Measurements from ENCODE around the gene FAM219B.
"Not testable (repeated sequence)": the region's sequence is repeated elsewhere in the genome, so short reads cannot be mapped to it uniquely, and the experiment has no call there.

Gene FAM219B

GRCh38 chr15:74937272-74937589 lies 30.6 kb upstream of the FAM219B start:
- H3K4me3 ChIP-seq: peak overlapping the region; percentile 99
- H3K9ac ChIP-seq (ENCODE audit: insufficient read length): peak overlapping the region; percentile 96
- DNase-seq (ENCODE audit: low read depth, low spot score): no peak
- no peak for TF ChIP-seq EZH2 (IDR thresholded peaks at IDR 0.05)
- no peak for TF ChIP-seq FOXP2 (optimal IDR thresholded peaks at IDR 0.05; ENCODE audit: control extremely low read depth, extremely low read length, insufficient read depth)
- TF ChIP-seq POLR2AphosphoS5 (IDR thresholded peaks at IDR 0.05; ENCODE audit: borderline replicate concordance, low read depth, low read length): no peak
- H3K9me3 ChIP-seq (ENCODE audit: low read depth, low read length): no peaks in the 10 kb centered on the region
- peak overlapping the region; percentile 67 for H3K27ac ChIP-seq
- no peaks in the 10 kb centered on the region; the same call in 1 of the 2 replicates for H3K36me3 ChIP-seq (ENCODE audit: insufficient read depth, low read length)

- not testable (repeated sequence) for H3K9me3 ChIP-seq (ENCODE audit: low read depth, low read length); DNase-seq (ENCODE audit: low read depth, low spot score); H3K9ac ChIP-seq (ENCODE audit: insufficient read length); H3K4me3 ChIP-seq; H3K27ac ChIP-seq
- peaks cover 12% of the 10 kb centered on the region; the same call in 1 of the 2 replicates for H3K36me3 ChIP-seq (ENCODE audit: insufficient read depth, low read length)
Measured at GRCh38 chr15:74935193-74935592, 28.5 kb upstream of the FAM219B start.

GRCh38 chr15:74933573-74933972 lies 26.9 kb upstream of the FAM219B start:
- Histone ChIP-seq H3K4me3 (no peak overlapping the region), H3K9ac (ENCODE audit: insufficient read length) (no peak overlapping the region), H3K9me3 (ENCODE audit: low read depth, low read length) (no peaks in the 10 kb centered on the region), H3K27ac (peak overlapping the region; percentile 23; the same call in 1 of the 2 replicates), H3K36me3 (ENCODE audit: insufficient read depth, low read length) (peaks cover 25% of the 10 kb centered on the region)
- TF ChIP-seq EZH2 (IDR thresholded peaks at IDR 0.05) (no peak), POLR2AphosphoS5 (IDR thresholded peaks at IDR 0.05; ENCODE audit: borderline replicate concordance, low read depth, low read length) (no peak), FOXP2 (optimal IDR thresholded peaks at IDR 0.05; ENCODE audit: control extremely low read depth, extremely low read length, insufficient read depth) (no peak)
- no peak for DNase-seq (ENCODE audit: low read depth, low spot score)

- Histone ChIP-seq H3K36me3 (ENCODE audit: insufficient read depth, low read length) (peaks cover 57% of the 10 kb centered on the region), H3K9ac (ENCODE audit: insufficient read length) (no peak overlapping the region), H3K9me3 (ENCODE audit: low read depth, low read length) (no peaks in the 10 kb centered on the region), H3K4me3 (no peak overlapping the region), H3K27ac (no peak overlapping the region)
- no peak for DNase-seq (ENCODE audit: low read depth, low spot score)
- TF ChIP-seq POLR2AphosphoS5 (IDR thresholded peaks at IDR 0.05; ENCODE audit: borderline replicate concordance, low read depth, low read length) (no peak), EZH2 (IDR thresholded peaks at IDR 0.05) (no peak), FOXP2 (optimal IDR thresholded peaks at IDR 0.05; ENCODE audit: control extremely low read depth, extremely low read length, insufficient read depth) (no peak)
Measured at GRCh38 chr15:74928771-74929198, 22.1 kb upstream of the FAM219B start.

- Histone ChIP-seq H3K27ac (no peak overlapping the region), H3K9ac (ENCODE audit: insufficient read length) (no peak overlapping the region), H3K9me3 (ENCODE audit: low read depth, low read length) (no peaks in the 10 kb centered on the region), H3K4me3 (no peak overlapping the region), H3K36me3 (ENCODE audit: insufficient read depth, low read length) (peaks cover 81% of the 10 kb centered on the region)
- TF ChIP-seq FOXP2 (optimal IDR thresholded peaks at IDR 0.05; ENCODE audit: control extremely low read depth, extremely low read length, insufficient read depth) (no peak), POLR2AphosphoS5 (IDR thresholded peaks at IDR 0.05; ENCODE audit: borderline replicate concordance, low read depth, low read length) (no peak), EZH2 (IDR thresholded peaks at IDR 0.05) (no peak)
- DNase-seq (ENCODE audit: low read depth, low spot score): peak; percentile 30
Measured at GRCh38 chr15:74924525-74924924, 17.9 kb upstream of the FAM219B start.

- Histone ChIP-seq H3K4me3 (no peak overlapping the region), H3K27ac (no peak overlapping the region), H3K9me3 (ENCODE audit: low read depth, low read length) (no peaks in the 10 kb centered on the region), H3K9ac (ENCODE audit: insufficient read length) (no peak overlapping the region), H3K36me3 (ENCODE audit: insufficient read depth, low read length) (peaks cover 83% of the 10 kb centered on the region)
- TF ChIP-seq FOXP2 (optimal IDR thresholded peaks at IDR 0.05; ENCODE audit: control extremely low read depth, extremely low read length, insufficient read depth) (no peak), EZH2 (IDR thresholded peaks at IDR 0.05) (no peak), POLR2AphosphoS5 (IDR thresholded peaks at IDR 0.05; ENCODE audit: borderline replicate concordance, low read depth, low read length) (no peak)
- DNase-seq (ENCODE audit: low read depth, low spot score): no peak
Measured at GRCh38 chr15:74920456-74920855, 13.8 kb upstream of the FAM219B start.

- H3K36me3 ChIP-seq (ENCODE audit: insufficient read depth, low read length): peaks cover 80% of the 10 kb centered on the region
- no peak for DNase-seq (ENCODE audit: low read depth, low spot score)
- H3K9me3 ChIP-seq (ENCODE audit: low read depth, low read length): no peaks in the 10 kb centered on the region
- H3K9ac ChIP-seq (ENCODE audit: insufficient read length): no peak overlapping the region
- H3K27ac ChIP-seq: no peak overlapping the region
- no peak overlapping the region for H3K4me3 ChIP-seq
- TF ChIP-seq POLR2AphosphoS5 (IDR thresholded peaks at IDR 0.05; ENCODE audit: borderline replicate concordance, low read depth, low read length): no peak
- no peak for TF ChIP-seq FOXP2 (optimal IDR thresholded peaks at IDR 0.05; ENCODE audit: control extremely low read depth, extremely low read length, insufficient read depth)
- TF ChIP-seq EZH2 (IDR thresholded peaks at IDR 0.05): no peak
Measured at GRCh38 chr15:74917676-74918075, 11.0 kb upstream of the FAM219B start.

- not testable (repeated sequence) for DNase-seq (ENCODE audit: low read depth, low spot score); H3K9me3 ChIP-seq (ENCODE audit: low read depth, low read length); H3K27ac ChIP-seq; H3K9ac ChIP-seq (ENCODE audit: insufficient read length); H3K4me3 ChIP-seq
- peaks cover 58% of the 10 kb centered on the region for H3K36me3 ChIP-seq (ENCODE audit: insufficient read depth, low read length)
Measured at GRCh38 chr15:74913799-74914198, 7.1 kb upstream of the FAM219B start.

GRCh38 chr15:74913041-74913440 lies 6.4 kb upstream of the FAM219B start:
- peak overlapping the region; percentile 25; the same call in 1 of the 2 replicates for H3K27ac ChIP-seq
- H3K4me3 ChIP-seq: no peak overlapping the region
- no peak for DNase-seq (ENCODE audit: low read depth, low spot score)
- no peaks in the 10 kb centered on the region for H3K9me3 ChIP-seq (ENCODE audit: low read depth, low read length)
- TF ChIP-seq FOXP2 (optimal IDR thresholded peaks at IDR 0.05; ENCODE audit: control extremely low read depth, extremely low read length, insufficient read depth) (no peak), EZH2 (IDR thresholded peaks at IDR 0.05) (no peak), POLR2AphosphoS5 (IDR thresholded peaks at IDR 0.05; ENCODE audit: borderline replicate concordance, low read depth, low read length) (no peak)
- no peak overlapping the region for H3K9ac ChIP-seq (ENCODE audit: insufficient read length)
- H3K36me3 ChIP-seq (ENCODE audit: insufficient read depth, low read length): peaks cover 50% of the 10 kb centered on the region

All from SK-N-MC (cell line).